ENCODE data around the gene CPEB4. TPM values are rescaled to one million over a fixed set of nuclear protein-coding genes. Genes with fewer than 3 reads are reported as not detected.

The CPEB4 gene
- total and polyA plus RNA-seq, 9 of the 15 experiments (the other 6 are each of a cell fraction or from before 2014, with no cell fraction given), result 7.4 to 21.3 (median 12.4) TPM

- TF ChIP-seq AFF1 (IDR thresholded peaks at IDR 0.05; ENCODE audit: low read depth in 1 of 2, partially characterized antibody in 2 of 2), result peak; percentile 21 to 45
- TF ChIP-seq POLR2G (IDR thresholded peaks at IDR 0.05; ENCODE audit: low read depth, low read length), result peak; percentile 49
- no peak for TF ChIP-seq ZNF384 (IDR thresholded peaks at IDR 0.05; ENCODE audit: low read depth, low read length)
- TF ChIP-seq, protein P1, sequence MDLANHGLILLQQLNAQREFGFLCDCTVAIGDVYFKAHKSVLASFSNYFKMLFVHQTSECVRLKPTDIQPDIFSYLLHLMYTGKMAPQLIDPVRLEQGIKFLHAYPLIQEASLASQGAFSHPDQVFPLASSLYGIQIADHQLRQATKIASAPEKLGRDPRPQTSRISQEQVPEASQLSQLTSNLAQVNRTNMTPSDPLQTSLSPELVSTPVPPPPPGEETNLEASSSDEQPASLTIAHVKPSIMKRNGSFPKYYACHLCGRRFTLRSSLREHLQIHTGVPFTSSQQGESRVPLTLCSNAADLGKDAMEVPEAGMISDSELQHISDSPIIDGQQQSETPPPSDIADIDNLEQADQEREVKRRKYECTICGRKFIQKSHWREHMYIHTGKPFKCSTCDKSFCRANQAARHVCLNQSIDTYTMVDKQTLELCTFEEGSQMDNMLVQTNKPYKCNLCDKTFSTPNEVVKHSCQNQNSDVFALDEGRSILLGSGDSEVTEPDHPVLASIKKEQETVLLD (IDR thresholded peaks at IDR 0.05), result 0 out of 2 replicates have a peak, but pooled peaks have one; percentile 6
- TF ChIP-seq NFATC3 (IDR thresholded peaks at IDR 0.05), result peak; percentile 66; the same call in 1 of the 2 replicates
- TF ChIP-seq PHF21A (IDR thresholded peaks at IDR 0.05; ENCODE audit: borderline replicate concordance, low read depth), result no peak
- peak; percentile 55; the same call in 1 of the 2 replicates for TF ChIP-seq CREB3L1 (IDR thresholded peaks at IDR 0.05; ENCODE audit: borderline replicate concordance, low read depth)
- TF ChIP-seq MIER1 (IDR thresholded peaks at IDR 0.05; ENCODE audit: low read depth), result 0 out of 2 replicates have a peak, but pooled peaks have one; percentile 14
- peak; percentile 35; the same call in 1 of the 2 replicates for TF ChIP-seq PHF8 (IDR thresholded peaks at IDR 0.05; ENCODE audit: borderline replicate concordance, low read length)
- no peak for TF ChIP-seq ZNF584 (CRISPR knock-in tag; IDR thresholded peaks at IDR 0.05; ENCODE audit: low read depth)
- no peak for TF ChIP-seq CEBPZ (IDR thresholded peaks at IDR 0.05; ENCODE audit: borderline replicate concordance, low read depth, low read length)
- peak; percentile 74 for TF ChIP-seq NEUROD1 (IDR thresholded peaks at IDR 0.05; ENCODE audit: borderline replicate concordance, low read depth, low read length, partially characterized antibody)
- peak; percentile 73; the same call in 1 of the 2 replicates for TF ChIP-seq POLR2H (tag; IDR thresholded peaks at IDR 0.05; ENCODE audit: low read depth)
Measured at GRCh38 chr5:173917788-173918786, 29.9 kb downstream of the CPEB4 start (continued).
